NOMO-1 (cell line): ENCODE results near the gene SIRT6.
"Not testable (repeated sequence)": the region's sequence is repeated elsewhere in the genome, so short reads cannot be mapped to it uniquely, and the experiment has no call there.

Experiments
- DNase-seq, 2 experiments: peaks; one replicate each; lab custom pipeline; 2025; ENCODE audit not compliant: unreplicated experiment in 2 of 2; lab: John Stamatoyannopoulos, UW

Gene SIRT6

DNA sequence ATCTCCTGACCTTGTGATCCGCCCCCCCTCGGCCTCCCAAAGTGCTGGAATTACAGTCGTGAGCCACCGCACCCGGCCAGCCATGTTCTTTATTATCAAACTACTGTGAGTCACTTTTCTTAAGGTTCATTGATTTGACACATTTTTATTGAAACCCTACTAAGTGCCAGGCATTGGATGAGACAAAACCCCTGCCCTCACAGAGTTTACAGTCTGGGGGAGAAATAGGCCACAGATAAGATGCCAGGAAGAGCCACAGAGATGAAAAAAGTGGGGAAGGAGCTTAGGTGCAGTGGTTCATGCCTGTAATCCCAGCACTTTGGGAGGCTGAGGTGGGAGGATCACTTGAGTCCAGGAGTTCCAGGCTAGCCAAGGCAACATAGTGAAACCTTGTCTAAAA lies 43.9 kb downstream of the SIRT6 start:
- DNase-seq, result no peak

DNA sequence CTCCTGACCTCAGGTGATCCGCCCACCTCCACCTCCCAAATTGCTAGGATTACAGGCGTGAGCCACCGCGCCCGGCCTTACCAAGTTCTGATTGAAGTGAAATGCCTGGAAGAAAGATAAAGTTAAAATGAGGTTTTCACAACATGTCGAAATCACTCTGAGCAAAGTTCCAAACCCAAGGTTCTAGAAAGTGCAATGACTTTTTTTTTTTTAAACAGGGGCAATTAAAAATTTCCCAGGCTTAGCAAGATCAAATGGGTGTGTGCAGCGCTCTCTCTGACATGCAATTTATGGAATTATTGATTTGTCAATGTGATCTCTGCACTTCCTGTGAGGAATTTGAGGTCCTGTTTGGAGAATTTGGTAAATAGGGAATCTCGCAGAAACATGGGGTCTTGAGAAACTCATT lies 45.7 kb downstream of the SIRT6 start:
- no peak for DNase-seq

DNA sequence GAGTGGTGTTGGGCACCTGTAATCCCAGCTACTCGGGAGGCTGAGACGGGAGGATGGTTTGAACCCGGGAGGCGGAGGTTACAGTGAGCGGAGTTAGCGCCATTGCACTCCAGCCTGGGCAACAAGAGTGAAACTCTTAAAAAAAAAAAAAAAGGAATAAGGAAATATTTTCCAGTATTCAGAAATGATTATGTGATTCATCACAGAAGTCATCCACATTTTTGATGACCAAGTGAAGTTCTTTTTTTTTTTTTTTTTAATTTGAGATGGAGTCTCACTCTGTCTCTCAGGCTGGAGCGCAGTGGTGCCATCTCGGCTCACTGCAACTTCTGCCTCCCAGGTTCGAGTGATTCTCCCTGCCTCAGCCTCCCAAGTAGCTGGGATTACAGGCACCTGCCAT lies 47.0 kb downstream of the SIRT6 start:
- DNase-seq, result not testable (repeated sequence)

DNA sequence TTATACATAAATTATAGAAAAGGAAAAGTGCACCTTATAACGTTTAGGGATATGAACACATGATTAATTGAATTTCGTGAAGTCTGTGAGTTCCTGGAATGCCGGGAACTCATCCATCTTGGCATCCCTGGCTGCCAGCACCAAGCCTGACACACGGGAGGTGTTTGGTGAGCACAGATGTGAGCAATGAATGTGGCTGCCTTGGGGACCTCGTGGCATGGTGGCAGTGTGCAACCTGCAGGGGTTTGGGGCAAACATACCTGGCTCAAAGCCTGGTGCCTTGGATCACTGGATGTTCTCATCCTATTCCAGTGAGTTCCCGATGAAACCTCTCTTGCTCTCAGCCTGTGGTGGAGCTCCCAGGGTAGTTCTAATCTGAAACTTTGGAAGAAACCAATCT lies 48.0 kb downstream of the SIRT6 start:
- DNase-seq, result no peak

DNA sequence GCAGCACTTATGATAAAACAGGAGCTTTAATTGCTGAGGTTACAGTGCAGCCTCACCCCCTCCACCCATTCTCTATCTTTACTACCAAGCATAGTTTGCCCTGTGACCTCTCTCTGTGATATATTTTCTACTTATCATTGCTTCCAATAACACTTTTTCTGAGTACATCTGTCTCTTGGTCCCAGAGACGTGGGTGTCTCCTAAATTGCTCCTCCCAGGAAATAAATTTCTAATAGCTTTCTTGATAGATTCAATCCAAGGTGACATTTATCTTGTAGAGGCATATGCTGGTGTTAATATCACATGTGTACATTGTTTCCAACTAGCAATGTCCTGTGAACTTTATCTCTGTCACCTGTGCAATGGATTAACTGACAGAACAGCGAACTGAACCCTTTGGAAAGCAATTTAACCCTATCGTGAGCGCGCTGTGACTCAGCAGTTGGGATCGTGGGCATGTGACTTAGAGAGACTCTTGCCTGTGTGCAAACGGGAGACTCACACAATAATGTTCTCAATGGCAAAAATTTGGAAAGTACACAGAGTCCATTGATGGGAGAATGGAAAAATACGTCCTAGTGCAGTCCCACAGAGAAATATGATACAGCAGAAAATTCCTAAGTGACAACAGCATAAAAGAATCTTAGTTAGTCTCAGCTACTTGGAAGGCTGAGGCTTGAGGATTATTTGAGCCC lies 51.5 kb downstream of the SIRT6 start:
- DNase-seq, result no peak

DNA sequence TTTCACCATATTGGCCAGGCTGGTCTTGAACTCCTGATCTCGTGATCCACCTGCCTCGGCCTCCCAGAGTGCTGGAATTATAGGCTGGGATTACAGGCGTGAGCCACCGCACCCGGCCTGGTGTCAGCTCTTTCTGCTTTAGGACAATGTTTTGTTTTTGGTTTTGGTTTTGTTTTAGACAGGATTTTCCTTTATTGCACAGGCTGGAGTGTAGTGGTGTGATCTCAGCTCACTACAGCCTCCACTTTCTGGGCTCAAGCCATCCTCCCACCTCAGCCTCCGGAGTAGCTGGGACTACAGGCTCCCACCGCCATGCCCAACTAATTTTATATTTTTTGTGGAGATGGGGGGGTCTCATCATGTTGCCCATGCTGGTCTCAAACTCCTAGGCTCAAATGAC lies 53.3 kb downstream of the SIRT6 start:
- DNase-seq, result not testable (repeated sequence)

DNA sequence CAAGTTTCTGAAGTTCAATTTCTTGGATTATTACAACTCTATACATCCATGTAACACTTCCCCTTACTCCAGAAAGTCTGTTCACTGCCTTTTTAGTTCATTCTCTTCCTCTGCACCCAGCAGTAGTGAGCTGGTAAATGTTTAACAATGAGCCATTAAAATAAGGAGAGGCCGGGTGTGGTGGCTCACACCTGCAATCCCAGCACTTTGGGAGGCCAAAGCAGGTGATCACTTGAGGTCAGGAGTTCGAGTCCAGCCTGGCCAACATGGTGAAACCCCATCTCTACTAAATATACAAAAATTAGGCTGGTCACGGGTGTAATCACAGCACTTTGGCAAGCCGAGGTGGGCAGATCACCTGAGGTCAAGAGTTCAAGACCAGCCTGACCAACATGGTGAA lies 55.0 kb downstream of the SIRT6 start:
- not testable (repeated sequence) for DNase-seq

DNA sequence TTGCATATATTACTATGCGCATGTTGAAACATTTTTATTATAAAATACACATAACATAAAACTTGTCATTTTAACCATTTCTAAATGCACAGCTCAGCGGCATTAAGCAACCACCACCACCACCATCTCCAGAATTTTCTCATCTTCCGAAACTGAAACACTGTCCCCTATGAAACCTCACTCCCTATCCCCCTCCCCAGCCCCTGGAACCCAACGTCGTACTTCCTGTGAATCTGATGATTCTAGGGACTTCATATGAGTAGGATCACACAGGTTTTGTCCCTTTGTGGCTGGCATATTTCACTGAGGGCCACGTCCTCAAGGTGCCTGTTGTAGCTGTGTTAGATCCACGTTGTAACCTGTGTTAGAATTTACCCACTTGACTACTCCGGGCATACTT lies 57.7 kb downstream of the SIRT6 start:
- DNase-seq, result no peak
